SK-N-SH (cell line): ENCODE measurements around the gene FAM151B. TPM values are rescaled to one million over a fixed set of nuclear protein-coding genes. Genes with fewer than 3 reads are reported as not detected.

Experiments
- CTCF ChIA-PET: fragments of 300-600, 350-600 bp; formaldehyde crosslinking; extraction: SDS; loops from one replicate; lab custom pipeline; 2021; lab: Yijun Ruan, JAX
- POLR2A ChIA-PET: fragments of 350-600 bp; sonication (Branson Sonifier 250); formaldehyde crosslinking; extraction: SDS; loops from one replicate; lab custom pipeline; 2020; ENCODE audit warnings: antibody characterized with exemption, inconsistent platforms; lab: Yijun Ruan, JAX
- DNase-seq: peaks from one replicate; pipeline ENCODE4 v3.0.0; 2012
- H2AFZ ChIP-seq: fragments of 200-600 bp; sonication (generic); 2 replicates; pipeline ENCODE4 v1.8.1; 2016; ENCODE audit warnings: antibody characterized with exemption, mild to moderate bottlenecking, low read depth
- H3F3A ChIP-seq: fragments of 200-600 bp; sonication (generic); replicated peaks from 2 replicates; pipeline ENCODE3; 2016; ENCODE audit warnings: antibody characterized with exemption, mild to moderate bottlenecking; ENCODE audit not compliant: insufficient read depth
- H3K27ac ChIP-seq, 2 experiments: fragments of 200-500 bp in 1 of 2; fragments of 200-600 bp in 1 of 2; sonication (Bioruptor generic) in 1 of 2; sonication (generic), shearing (Covaris generic) in 1 of 2; 2 replicates each; pipeline versions ENCODE4 v1.5.1 to v1.6.1; 2014 to 2016; ENCODE audit warnings: low read depth in 2 of 2, inconsistent platforms in 1 of 2, low read length in 1 of 2, mild to moderate bottlenecking in 1 of 2, mixed read lengths in 1 of 2
- H3K27me3 ChIP-seq: fragments of 200-600 bp; sonication (generic), shearing (Covaris generic); 2 replicates; pipeline ENCODE4 v1.6.1; 2016; ENCODE audit warnings: mixed run types; ENCODE audit not compliant: insufficient read depth
- H3K36me3 ChIP-seq, 2 experiments: fragments of 200-500 bp in 1 of 2; fragments of 200-600 bp in 1 of 2; sonication (Bioruptor generic) in 1 of 2; sonication (generic) in 1 of 2; replicated peaks in 1 of 2; 2 replicates each; pipeline versions ENCODE3 to v1.5.1; 2014 to 2016; ENCODE audit warnings: low read length in 1 of 2, mild to moderate bottlenecking in 1 of 2; ENCODE audit not compliant: insufficient read depth in 2 of 2, control insufficient read depth in 1 of 2
- H3K4me1 ChIP-seq, 2 experiments: fragments of 200-500 bp in 1 of 2; fragments of 200-600 bp in 1 of 2; sonication (Bioruptor generic) in 1 of 2; sonication (generic), shearing (Covaris generic) in 1 of 2; 2 replicates each; pipeline versions ENCODE4 v1.5.1 to v1.6.1; 2014 to 2016; ENCODE audit warnings: low read depth in 1 of 2, low read length in 1 of 2, mixed run types in 1 of 2; ENCODE audit not compliant: insufficient read depth in 2 of 2, control insufficient read depth in 1 of 2
- H3K4me2 ChIP-seq: fragments of 200-600 bp; sonication (generic), shearing (Covaris generic); 2 replicates; pipeline ENCODE4 v1.6.1; 2017; ENCODE audit warnings: mixed run types
- H3K4me3 ChIP-seq, 2 experiments: fragments of 200-500 bp in 1 of 2; fragments of 200-600 bp in 1 of 2; sonication (Bioruptor generic) in 1 of 2; sonication (generic), shearing (Covaris generic) in 1 of 2; 2 replicates each; pipeline versions ENCODE4 v1.5.1 to v1.8.1; 2014 to 2016; ENCODE audit warnings: low read depth in 2 of 2, inconsistent platforms in 1 of 2, low read length in 1 of 2, mild to moderate bottlenecking in 1 of 2, mixed read lengths in 1 of 2, moderate library complexity in 1 of 2
- H3K79me2 ChIP-seq: fragments of 200-600 bp; sonication (generic); 2 replicates; pipeline ENCODE4 v1.8.1; 2017; ENCODE audit warnings: mild to moderate bottlenecking; ENCODE audit not compliant: insufficient read depth
- H3K9ac ChIP-seq: fragments of 200-600 bp; sonication (generic); 2 replicates; pipeline ENCODE4 v1.6.1; 2017; ENCODE audit warnings: mixed run types
- H3K9me2 ChIP-seq: fragments of 200-600 bp; sonication (generic); 2 replicates; pipeline ENCODE4 v1.6.1; 2017; ENCODE audit warnings: mixed run types
- H3K9me3 ChIP-seq: fragments of 200-600 bp; sonication (generic); 2 replicates; pipeline ENCODE4 v1.6.1; 2017; ENCODE audit warnings: mixed run types, mild to moderate bottlenecking, moderate library complexity
- H4K20me1 ChIP-seq: fragments of 200-600 bp; sonication (generic); 2 replicates; pipeline ENCODE4 v1.6.1; 2017; ENCODE audit warnings: mild to moderate bottlenecking, mixed run types; ENCODE audit not compliant: insufficient read depth
- CHD2 ChIP-seq: fragments of 150-350 bp; IDR thresholded peaks from 2 replicates; pipeline ENCODE4 v1.6.1; 2018; ENCODE audit warnings: low read length; ENCODE audit not compliant: partially characterized antibody
- CTCF ChIP-seq: fragments of 200-600 bp; sonication (generic); IDR thresholded peaks from 2 replicates; pipeline ENCODE4 v1.6.1; 2017; ENCODE audit warnings: antibody characterized with exemption, mild to moderate bottlenecking, moderate library complexity
- ELF1 ChIP-seq: IDR thresholded peaks from 2 replicates; pipeline ENCODE4 v1.4.0; 2012
- EP300 ChIP-seq, 2 experiments: IDR thresholded peaks; 2 replicates each; pipeline versions ENCODE4 v1.4.0 to v1.6.1; 2012; ENCODE audit warnings: borderline replicate concordance in 1 of 2, low read depth in 1 of 2, low read length in 1 of 2
- EZH2phosphoT487 ChIP-seq: fragments of 200-600 bp; sonication (generic); IDR thresholded peaks from 2 replicates; pipeline ENCODE4 v1.6.1; 2017; ENCODE audit warnings: low read depth, mixed run types, mild to moderate bottlenecking, antibody characterized with exemption, moderate library complexity, borderline replicate concordance
- FOSL2 ChIP-seq: IDR thresholded peaks from 2 replicates; pipeline ENCODE4 v1.4.0; 2012; ENCODE audit warnings: low read depth, mild to moderate bottlenecking, moderate library complexity, borderline replicate concordance
- GABPA ChIP-seq: IDR thresholded peaks from 2 replicates; pipeline ENCODE4 v1.4.0; 2012; ENCODE audit warnings: low read depth, mild to moderate bottlenecking
- GATA2 ChIP-seq: sonication (generic); formaldehyde crosslinking; IDR thresholded peaks from 2 replicates; pipeline ENCODE4 v1.5.0; 2020; ENCODE audit warnings: mild to moderate bottlenecking, missing genetic modification reagents
- MEF2A ChIP-seq: IDR thresholded peaks from 2 replicates; pipeline ENCODE4 v1.4.0; 2012; ENCODE audit warnings: low read depth, borderline replicate concordance
- MXI1 ChIP-seq: IDR thresholded peaks from 2 replicates; pipeline ENCODE4 v1.6.1; 2012; ENCODE audit warnings: mild to moderate bottlenecking, low read depth, low read length, improper control_type of control experiment
- NFIC ChIP-seq: IDR thresholded peaks from 2 replicates; pipeline ENCODE4 v1.4.0; 2012; ENCODE audit warnings: borderline replicate concordance
- NRF1 ChIP-seq: IDR thresholded peaks from 2 replicates; pipeline ENCODE4 v1.6.1; 2012; ENCODE audit warnings: low read depth, mild to moderate bottlenecking, low read length
- PBX3 ChIP-seq: IDR thresholded peaks from 2 replicates; pipeline ENCODE4; 2012
- RAD21 ChIP-seq: IDR thresholded peaks from 2 replicates; pipeline ENCODE4 v1.6.1; 2012; ENCODE audit warnings: mild to moderate bottlenecking, low read length
- RCOR1 ChIP-seq: fragments of 150-350 bp; IDR thresholded peaks from 2 replicates; pipeline ENCODE4 v1.6.1; 2017; ENCODE audit warnings: antibody characterized with exemption, low read length
- RXRA ChIP-seq: IDR thresholded peaks from 2 replicates; pipeline ENCODE4 v1.4.0; 2012; ENCODE audit warnings: low read depth, mild to moderate bottlenecking, borderline replicate concordance
- SIN3A ChIP-seq: IDR thresholded peaks from 2 replicates; pipeline ENCODE4 v1.6.1; 2012; ENCODE audit warnings: low read depth, mild to moderate bottlenecking, low read length, moderate library complexity, borderline replicate concordance
- TEAD4 ChIP-seq: IDR thresholded peaks from 2 replicates; pipeline ENCODE4 v1.4.0; 2012; ENCODE audit warnings: mild to moderate bottlenecking, borderline replicate concordance; ENCODE audit not compliant: insufficient read depth
- USF2 ChIP-seq: fragments of 150-350 bp; IDR thresholded peaks from 2 replicates; pipeline ENCODE4 v1.6.1; 2017; ENCODE audit warnings: antibody characterized with exemption, low read length, low read depth, borderline replicate concordance
- YY1 ChIP-seq: IDR thresholded peaks from 2 replicates; pipeline ENCODE4 v1.4.0; 2012; ENCODE audit warnings: low read depth, mild to moderate bottlenecking
- WGBS: methylation state at CpG from one replicate; pipeline ENCODE4 v1.1.6; 2017; ENCODE audit warnings: low lambda C conversion rate; 5-methylcytosine and 5-hydroxymethylcytosine counted together
- polyA plus RNA-seq, 3 experiments: library from polyadenylated mRNA; depleted of rRNA; stranded (reverse); fragments of >200 nt; gene quantifications; 2 replicates each; pipeline ENCODE4 v1.2.3, GENCODE V29; 2012
- TF ChIP-seq, protein P1 (sequence below): fragments of 150-350 bp; IDR thresholded peaks from 2 replicates; pipeline ENCODE4 v1.6.1; 2016; ENCODE audit warnings: mild to moderate bottlenecking, low read depth, low read length

Gene FAM151B
- polyA plus RNA-seq, 1 of the 3 experiments (the other 2 are of a cell fraction), result 1.2 TPM

DNA sequence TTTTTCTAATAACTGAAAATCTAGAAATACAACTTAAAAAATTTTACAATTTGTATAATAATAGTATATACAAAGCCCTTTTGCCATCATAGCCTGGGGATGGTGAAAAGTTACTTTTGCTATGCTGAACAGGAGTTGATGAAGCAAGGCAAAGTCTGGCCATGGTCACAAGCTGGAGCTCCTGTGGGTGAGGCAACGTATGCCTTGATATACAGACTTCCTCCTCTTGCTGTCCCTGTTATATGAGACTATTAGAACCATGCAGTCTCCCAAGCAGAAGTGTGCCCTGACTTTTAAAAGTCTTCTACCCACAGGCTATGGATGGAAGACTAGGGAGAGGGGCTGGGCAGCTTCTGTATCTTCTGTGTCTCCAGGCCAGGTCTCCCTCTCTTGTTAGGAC lies 15.7 kb downstream of the FAM151B start:
- no peak overlapping the region for H3K9ac ChIP-seq
- H3K9me3 ChIP-seq, result no peaks in the 10 kb centered on the region
- no peak for DNase-seq
- no peaks in the 10 kb centered on the region for H3K4me1 ChIP-seq
- H3F3A ChIP-seq, result no peaks in the 10 kb centered on the region
- ChIA-PET POLR2A (no interaction called here), CTCF (no interaction called here)
- H3K36me3 ChIP-seq, result peaks cover 0 to 8% of the 10 kb centered on the region in 2 experiments
- whole genome bisulfite sequencing, result 100% methylated on average over 1 of the region's 1 CpG
- H3K27me3 ChIP-seq, result no peaks in the 10 kb centered on the region
- H3K4me3 ChIP-seq, result no peak overlapping the region
- no peaks in the 10 kb centered on the region for H4K20me1 ChIP-seq
- H2AFZ ChIP-seq, result no peak overlapping the region
- no peaks in the 10 kb centered on the region for H3K9me2 ChIP-seq
- no peak overlapping the region for H3K4me2 ChIP-seq
- TF ChIP-seq FOSL2, result no peak
- TF ChIP-seq, protein P1, sequence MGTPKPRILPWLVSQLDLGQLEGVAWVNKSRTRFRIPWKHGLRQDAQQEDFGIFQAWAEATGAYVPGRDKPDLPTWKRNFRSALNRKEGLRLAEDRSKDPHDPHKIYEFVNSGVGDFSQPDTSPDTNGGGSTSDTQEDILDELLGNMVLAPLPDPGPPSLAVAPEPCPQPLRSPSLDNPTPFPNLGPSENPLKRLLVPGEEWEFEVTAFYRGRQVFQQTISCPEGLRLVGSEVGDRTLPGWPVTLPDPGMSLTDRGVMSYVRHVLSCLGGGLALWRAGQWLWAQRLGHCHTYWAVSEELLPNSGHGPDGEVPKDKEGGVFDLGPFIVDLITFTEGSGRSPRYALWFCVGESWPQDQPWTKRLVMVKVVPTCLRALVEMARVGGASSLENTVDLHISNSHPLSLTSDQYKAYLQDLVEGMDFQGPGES, result no peak
- no peak for TF ChIP-seq RCOR1
- no peak for TF ChIP-seq RAD21
- TF ChIP-seq GATA2 (CRISPR knock-in tag), result no peak
- TF ChIP-seq SIN3A, result no peak
- no peak for TF ChIP-seq PBX3
- no peak for TF ChIP-seq ELF1
- no peak for TF ChIP-seq EP300 (IDR thresholded peaks at IDR 0.05; ENCODE audit: borderline replicate concordance in 1 of 2, low read depth in 1 of 2, low read length in 1 of 2)
- TF ChIP-seq YY1, result no peak
- no peak overlapping the region for H3K27ac ChIP-seq
- no peaks in the 10 kb centered on the region for H3K79me2 ChIP-seq

DNA sequence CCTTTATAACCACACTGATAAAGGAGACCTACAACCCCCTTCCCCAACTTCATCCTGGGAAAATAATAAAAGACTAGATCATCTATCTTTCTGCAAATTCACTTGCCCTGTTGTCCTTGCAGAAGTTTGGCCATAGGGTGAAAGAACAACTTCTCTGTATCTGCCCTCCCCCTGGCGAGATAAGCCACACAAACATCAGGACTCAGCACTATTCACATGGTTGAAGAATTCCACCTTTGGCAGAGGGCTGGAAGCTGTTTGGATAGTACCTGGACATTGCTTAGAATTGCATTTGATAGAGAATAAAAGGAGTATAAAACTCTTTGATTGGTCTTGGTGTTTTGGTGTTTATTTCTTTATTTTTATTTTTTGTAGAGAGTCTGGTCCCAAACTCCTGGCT lies 16.9 kb downstream of the FAM151B start:
- DNase-seq, result no peak
- peaks cover 0 to 6% of the 10 kb centered on the region in 2 experiments for H3K36me3 ChIP-seq
- no peak for TF ChIP-seq RAD21
- no peak for TF ChIP-seq NRF1
- no peak for TF ChIP-seq TEAD4
- no peak for TF ChIP-seq USF2
- TF ChIP-seq NFIC, result no peak
- TF ChIP-seq MXI1, result no peak
- TF ChIP-seq GABPA, result no peak
- TF ChIP-seq RXRA, result no peak
- no peak for TF ChIP-seq CTCF
- no peak for TF ChIP-seq EP300 (IDR thresholded peaks at IDR 0.05; ENCODE audit: borderline replicate concordance in 1 of 2, low read depth in 1 of 2, low read length in 1 of 2)
- no peak for TF ChIP-seq CHD2
- no peak for TF ChIP-seq RCOR1
- no peak for TF ChIP-seq GATA2 (CRISPR knock-in tag)
- TF ChIP-seq, protein P1, result no peak
- TF ChIP-seq EZH2phosphoT487, result no peak
- no peak for TF ChIP-seq YY1
- TF ChIP-seq MEF2A, result no peak
- H3K4me2 ChIP-seq, result no peak overlapping the region
- no peak overlapping the region for H3K27ac ChIP-seq
- ChIA-PET POLR2A (no interaction called here), CTCF (no interaction called here)
- H3K4me3 ChIP-seq, result no peak overlapping the region
- H3K9me3 ChIP-seq, result no peaks in the 10 kb centered on the region
- no peak overlapping the region for H3K9ac ChIP-seq
- WGBS, result 90% methylated on average over 1 of the region's 1 CpG
- H3K79me2 ChIP-seq, result no peaks in the 10 kb centered on the region
- H3K4me1 ChIP-seq, result no peaks in the 10 kb centered on the region
- no peaks in the 10 kb centered on the region for H3K27me3 ChIP-seq
- no peak overlapping the region for H2AFZ ChIP-seq
- H3F3A ChIP-seq, result no peaks in the 10 kb centered on the region
- H3K9me2 ChIP-seq, result no peaks in the 10 kb centered on the region
- H4K20me1 ChIP-seq, result no peaks in the 10 kb centered on the region
